GM19351 (cell line): ENCODE measurements around the gene OR10H2.
"Not testable (repeated sequence)": the region's sequence is repeated elsewhere in the genome, so short reads cannot be mapped to it uniquely, and the experiment has no call there.

Experiments used
- ATAC-seq: cut with Tn5 transposase; IDR thresholded peaks from one replicate; pipeline ENCODE4 v1.9.1; 2021; ENCODE audit warnings: mild to moderate bottlenecking, moderate library complexity; ENCODE audit not compliant: unreplicated experiment

The OR10H2 gene

DNA sequence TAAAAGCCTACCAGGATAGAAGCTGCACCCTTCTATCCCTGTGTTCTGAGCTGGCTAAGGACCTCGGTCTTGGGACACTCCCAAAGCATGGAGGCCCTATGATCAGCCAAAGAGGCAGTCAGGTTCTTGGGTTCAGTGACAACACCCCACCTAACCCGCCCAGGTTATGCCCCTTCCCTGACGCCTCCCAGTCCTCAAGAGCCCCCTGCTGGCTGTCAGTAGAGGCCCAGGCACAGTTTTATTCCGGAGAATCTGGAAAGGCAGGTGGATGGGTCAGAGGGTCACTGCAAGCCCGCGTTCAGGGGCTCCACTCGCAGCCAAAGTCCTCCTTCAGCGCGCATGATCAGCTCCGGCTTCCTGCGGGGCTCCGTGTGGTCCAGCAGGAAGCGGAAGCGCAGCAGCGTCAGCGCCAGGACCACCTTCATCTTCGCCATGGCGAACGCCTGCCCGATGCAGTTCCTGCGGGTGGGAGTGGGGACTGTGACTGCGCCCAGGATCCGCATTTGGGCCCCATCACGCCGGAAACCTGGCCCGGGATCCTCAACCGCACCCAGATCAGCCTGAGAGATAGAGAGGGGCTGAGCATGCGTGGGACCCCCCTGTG is 32.2 kb downstream of the OR10H2 start:
- ATAC-seq = no peak

DNA sequence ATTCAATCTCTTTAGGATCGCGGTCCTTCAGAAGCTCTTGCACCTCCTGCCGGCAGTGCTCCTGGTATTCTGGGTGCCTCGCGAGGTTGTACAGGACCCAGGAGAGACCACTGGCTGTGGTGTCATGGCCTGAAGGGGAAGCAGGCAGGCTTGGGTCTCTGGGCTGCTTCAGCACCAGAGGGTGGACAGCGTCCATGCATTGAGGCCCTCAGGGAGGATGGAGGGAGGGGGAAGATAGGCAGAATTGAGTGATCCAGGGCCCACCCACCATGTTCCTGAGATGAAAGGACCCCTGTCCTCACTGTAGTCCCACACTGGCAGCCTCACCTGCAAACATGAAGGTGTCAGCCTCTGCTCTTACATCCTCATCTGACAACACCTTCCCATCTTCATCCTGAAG is 41.8 kb downstream of the OR10H2 start:
- ATAC-seq = no peak

DNA sequence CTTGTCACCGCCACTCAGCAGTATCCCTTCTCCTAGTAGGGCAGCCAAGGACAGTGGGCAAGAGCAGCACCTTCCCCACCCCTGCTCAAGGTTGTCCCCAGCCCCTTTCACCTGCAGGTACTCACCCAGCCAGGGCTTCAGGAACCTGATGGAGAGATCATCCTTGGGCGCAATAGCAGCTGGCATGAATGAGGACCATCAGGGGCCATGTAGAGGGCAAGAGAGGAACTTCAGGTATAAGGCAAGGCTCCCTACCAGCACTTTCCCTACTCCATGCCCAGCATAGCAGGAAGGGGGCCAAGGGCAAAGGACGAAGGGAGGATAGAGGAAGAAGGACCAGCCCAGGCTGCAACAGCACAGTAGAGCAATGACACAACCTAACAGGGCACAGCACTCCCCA is 46.3 kb downstream of the OR10H2 start:
- not testable (repeated sequence) for ATAC-seq

DNA sequence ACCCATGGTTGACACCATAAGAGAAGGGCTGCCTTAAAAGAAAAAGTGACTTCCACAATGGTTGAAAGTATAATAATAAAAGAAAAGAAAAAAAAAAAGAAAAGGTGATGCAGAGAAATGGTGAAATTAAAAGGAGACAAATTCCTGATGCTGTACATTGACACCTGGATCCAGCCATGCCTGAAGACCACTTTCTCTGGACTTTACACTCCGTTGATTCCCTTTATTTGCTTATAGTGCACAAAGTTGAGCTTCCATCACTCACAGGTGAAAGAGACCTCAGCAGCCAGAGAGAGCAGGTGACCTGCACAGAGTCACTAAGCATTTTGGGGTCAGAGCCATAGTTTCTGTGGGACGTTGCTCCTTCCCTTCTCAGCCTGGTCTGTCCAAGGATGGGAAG is 47.4 kb downstream of the OR10H2 start:
- ATAC-seq = no peak

DNA sequence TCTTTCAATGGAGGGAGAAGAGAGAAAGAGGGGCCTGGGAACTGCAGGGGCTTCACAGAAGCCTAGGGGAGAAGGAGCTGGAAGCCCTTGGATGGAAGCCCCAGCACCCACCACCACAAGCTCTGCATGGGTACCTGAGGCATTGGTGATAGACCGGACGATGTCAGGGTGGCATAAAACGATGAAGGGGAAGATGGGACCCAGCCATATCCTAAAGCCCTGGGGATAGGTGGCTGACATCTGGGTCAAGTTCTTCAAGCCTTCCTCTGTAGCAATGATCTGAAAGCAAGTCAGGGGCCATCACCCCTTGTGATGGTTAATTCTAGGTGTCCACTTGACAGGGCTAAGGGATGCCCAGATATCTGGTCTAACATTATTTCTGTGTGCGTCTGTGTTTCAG is 48.4 kb downstream of the OR10H2 start:
- no peak for ATAC-seq

DNA sequence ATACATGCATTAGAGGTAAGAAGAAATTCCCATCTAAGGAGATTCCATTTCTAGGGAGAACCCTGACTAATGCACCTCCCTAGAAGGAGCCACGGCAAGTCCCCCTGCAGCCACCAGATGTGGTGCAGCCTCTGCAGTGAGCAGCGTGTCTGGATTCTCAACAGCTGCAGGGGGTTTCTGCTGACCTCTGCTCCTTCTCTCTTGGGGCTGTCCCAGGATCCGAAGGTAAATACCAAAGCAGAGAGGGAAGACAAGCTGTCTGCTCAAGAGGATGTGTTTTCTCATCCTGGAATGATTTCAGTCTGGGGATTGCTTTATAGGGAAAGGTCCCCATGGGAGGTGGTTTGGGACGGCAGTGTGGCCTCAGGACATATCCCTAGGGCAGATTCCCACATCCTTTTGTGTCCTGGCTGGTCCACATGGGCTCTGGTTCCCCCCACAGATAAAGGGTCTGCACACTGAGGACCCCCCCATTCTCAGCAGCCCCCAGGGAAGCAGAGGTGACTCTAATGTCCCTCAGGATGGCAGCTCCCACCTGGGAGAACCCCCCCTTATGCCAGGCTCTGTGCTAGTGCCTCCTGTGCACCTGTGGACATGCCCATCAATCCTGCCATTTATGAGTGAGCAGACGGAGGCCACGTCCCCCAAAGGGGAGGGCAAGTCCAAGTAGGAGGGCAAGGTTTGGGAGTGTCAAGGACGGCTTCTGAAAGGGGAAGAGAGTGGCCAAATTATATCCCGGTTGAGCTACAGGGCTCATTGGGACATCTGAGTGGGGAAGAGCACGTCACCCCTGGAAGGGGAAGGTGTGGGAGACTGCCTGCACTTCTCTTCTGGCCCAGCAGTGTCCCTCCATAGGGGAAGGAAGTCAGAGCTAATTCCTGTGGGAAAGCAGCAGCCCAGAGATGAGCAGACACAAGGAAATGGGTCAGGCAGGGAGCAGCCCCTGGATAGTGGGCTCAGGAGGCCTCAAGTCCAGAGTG is 49.5 kb downstream of the OR10H2 start:
- no peak for ATAC-seq
